ENCODE data around the gene KCNH1.

The KCNH1 gene

GRCh38 chr1:210792250-210793102 lies 341.5 kb downstream of the KCNH1 start:
- no peak for DNase-seq

DNA sequence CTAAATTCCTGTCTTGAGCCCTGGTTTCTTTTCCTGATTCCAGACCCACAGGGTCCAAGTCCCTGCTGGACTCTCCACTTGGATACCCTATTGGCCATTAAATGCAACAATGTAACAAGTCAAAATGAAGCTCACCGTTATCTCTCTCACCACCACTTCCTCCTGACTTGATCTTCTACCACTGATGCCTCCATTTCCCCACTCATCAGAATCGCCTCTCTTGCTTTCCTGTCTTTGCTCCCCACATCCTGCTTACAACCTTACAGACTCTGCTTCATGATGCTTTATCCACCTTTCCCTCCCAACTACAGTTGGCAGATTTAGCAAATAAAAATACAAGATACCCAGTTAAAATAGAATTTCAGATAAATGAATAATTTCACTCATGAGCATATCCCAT lies 343.8 kb downstream of the KCNH1 start:
- DNase-seq = no peak

DNA sequence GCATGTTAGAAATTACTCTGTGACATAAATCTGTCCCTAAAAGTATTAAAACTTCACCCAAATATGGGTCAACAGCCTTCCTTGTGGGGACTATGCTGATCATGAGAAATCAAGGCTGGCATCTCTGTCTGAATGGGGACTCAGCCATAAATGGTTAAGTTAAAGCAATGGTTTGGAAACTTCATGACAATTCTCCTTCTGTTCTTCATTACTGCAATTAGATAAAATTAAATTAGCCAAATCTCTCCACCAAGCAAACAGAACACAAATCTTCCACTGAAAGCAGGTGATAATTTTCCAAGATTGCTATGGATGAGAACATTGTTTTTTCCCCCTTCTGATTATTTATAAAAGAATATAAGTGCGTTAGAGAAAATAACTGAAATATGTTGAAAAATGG lies 346.1 kb downstream of the KCNH1 start:
- DNase-seq = no peak

DNA sequence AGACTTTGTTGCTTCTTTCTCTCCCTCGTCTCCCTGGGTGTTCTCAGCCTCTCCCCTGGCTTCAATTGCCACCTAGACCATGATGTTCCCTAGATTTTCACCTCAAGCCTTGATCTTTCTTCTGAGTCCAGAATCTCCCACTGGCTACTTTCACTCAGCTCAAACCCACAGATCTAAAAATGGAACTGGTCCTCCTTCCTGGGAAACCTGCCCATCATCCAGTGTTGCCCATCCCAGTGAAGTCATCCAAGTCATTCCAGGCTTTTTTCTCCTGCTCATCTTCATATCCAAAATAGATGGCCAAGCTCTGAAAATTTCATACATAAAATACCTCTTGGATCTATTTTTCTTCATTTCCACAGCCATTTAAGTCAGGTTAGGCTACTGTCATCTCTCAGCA lies 347.4 kb downstream of the KCNH1 start:
- no peak for DNase-seq

DNA sequence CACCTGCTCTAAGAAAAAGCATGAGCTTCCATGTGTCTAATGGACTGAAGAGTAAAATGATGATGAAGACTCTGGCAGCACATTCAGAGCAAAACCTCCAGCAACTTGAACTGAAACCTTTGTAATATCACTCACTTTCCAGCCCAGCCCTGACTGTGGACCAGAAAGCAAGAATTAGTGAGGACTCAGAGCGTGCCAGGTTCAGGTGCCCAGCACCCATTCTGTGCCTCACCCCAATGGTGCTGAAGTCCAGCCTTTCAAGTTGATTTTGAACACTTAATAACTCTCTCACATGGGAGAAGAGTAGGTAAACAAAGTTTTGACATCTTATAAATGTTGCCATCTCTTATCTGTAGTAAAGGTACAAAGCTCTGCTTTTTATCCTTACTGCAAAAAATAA lies 350.0 kb downstream of the KCNH1 start:
- DNase-seq = no peak

GRCh38 chr1:210781652-210782051 lies 352.3 kb downstream of the KCNH1 start:
- DNase-seq = no peak

- no peak for DNase-seq
Observed at GRCh38 chr1:210779269-210779668, 354.7 kb downstream of the KCNH1 start.

DNA sequence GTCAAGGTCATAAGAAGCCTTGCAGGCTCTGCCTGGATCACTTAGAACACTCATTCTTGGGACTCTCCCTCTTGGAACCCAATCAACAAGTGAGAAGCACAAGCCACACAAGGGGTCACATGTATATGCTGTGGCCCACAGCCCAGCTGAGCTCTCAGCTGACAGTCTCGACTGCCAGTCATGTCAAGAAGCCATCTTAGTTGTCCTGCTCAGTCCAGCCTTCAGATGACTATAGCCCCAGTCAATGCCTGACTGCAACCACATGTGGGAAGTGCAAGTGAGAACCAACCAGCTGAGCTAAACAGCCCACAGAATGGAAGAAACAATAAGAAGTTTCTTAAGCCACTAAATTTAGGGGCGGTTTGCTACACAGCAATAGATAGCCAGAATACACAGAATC lies 356.0 kb downstream of the KCNH1 start:
- no peak for DNase-seq

GRCh38 chr1:210776712-210777111 lies 357.2 kb downstream of the KCNH1 start:
- no peak for DNase-seq

DNA sequence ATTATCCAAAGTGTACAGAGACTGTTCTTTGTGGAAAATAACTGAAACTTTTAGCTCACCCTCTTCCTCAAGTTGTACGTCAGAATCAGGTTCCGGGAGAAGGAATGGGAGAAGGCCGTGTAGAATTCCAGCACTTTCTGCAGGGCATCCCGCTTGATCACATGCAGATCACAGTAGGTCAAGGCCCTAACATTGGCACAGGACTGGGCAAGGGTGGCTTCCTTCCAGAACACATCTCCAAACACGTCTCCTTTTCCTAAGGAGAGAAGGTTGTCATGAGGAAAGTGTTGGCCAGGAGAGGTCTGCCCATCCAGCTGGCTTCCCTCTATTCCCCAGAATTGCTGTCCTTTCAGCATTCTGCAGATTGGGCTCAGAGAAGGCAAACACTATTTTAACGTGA lies 358.7 kb downstream of the KCNH1 start:
- DNase-seq = no peak

- no peak for DNase-seq
Observed at GRCh38 chr1:210773450-210773849, 360.5 kb downstream of the KCNH1 start.

DNA sequence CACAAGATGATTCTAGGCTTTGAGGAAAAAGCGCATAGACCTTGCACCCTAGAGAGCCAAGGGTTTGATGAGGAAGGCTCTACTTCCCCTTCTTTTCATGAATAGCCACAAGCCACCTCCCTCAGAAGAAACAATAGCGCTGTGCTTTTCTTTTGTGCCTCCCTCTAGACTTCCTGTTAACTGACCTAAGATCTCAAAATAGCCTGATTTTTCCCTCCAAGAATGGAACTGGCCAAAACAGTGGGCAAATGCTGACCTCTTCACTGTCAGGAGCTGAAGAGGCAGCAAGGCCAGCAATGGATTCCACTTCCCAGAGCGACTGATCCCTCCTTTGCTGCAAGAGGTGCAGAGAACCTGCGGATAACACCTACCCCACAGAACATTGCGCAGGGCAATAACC lies 362.8 kb downstream of the KCNH1 start:
- DNase-seq = no peak

DNA sequence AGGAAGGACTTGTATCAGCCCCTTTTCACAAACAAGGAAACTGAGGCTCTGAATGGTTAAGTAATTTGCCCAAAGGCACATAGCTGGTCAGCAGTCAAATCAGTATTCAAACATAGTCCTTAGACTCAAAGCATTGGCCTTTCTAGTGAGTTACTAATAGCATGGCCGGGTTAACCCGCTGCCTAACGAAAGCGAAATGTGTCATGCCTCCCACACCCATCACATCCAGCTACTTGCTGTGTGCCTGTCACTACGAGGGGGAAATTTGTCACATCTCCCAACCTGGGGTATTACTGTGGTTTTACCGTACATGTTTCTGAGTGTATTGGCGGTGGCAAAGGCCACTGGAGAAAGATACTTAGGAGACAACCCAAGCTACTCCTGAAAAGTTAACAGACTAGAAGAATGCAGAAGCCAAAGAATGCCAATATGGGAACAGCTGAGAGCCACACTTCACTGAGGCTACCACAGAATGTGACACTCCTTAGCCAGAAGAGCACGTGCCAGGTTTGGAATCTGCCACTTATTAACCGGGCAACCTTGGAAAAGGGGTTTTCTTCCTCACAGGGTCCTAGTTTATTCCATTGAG lies 363.5 kb downstream of the KCNH1 start:
- DNase-seq = no peak

- peak in 1 of 2 experiments; percentile 32 for DNase-seq
Observed at GRCh38 chr1:210769473-210769872, 364.5 kb downstream of the KCNH1 start.

- DNase-seq = no peak
Observed at GRCh38 chr1:210764536-210764935, 369.4 kb downstream of the KCNH1 start.

GRCh38 chr1:210758761-210759160 lies 375.2 kb downstream of the KCNH1 start:
- no peak for DNase-seq

GRCh38 chr1:210758261-210758660 lies 375.7 kb downstream of the KCNH1 start:
- DNase-seq = no peak

- no peak for DNase-seq
Observed at GRCh38 chr1:210757677-210758076, 376.3 kb downstream of the KCNH1 start.

DNA sequence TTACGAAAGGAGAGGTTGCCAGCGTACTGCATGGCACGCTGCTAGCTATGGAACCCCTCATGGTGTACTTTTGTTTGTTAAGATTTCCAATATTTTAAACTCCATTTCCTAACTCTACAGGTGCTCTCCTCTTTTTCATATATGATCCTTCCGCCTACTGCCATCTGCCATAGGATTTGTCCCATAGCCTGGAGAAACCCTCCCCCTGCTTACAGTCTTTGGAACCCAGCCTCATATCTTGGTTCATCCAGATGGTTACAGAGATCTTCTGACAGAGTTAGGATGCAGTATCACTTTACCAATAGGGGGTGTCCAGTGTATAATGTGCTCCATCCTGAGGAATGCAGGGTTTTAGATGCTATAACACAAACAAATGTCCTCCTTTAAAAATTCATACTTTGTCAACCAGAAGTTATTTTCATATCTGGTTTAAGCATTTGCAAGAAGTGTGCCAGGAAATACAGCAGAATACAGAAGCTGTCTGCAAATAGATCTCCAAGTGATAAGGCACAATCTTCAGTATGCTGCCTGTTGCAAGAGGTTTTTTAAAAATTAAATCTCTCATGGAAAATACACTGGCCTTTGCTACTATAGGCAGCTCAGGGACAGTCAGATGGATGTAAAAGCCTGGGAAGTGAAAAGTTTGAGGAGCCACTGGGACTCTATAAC lies 377.8 kb downstream of the KCNH1 start:
- no peak for DNase-seq

DNA sequence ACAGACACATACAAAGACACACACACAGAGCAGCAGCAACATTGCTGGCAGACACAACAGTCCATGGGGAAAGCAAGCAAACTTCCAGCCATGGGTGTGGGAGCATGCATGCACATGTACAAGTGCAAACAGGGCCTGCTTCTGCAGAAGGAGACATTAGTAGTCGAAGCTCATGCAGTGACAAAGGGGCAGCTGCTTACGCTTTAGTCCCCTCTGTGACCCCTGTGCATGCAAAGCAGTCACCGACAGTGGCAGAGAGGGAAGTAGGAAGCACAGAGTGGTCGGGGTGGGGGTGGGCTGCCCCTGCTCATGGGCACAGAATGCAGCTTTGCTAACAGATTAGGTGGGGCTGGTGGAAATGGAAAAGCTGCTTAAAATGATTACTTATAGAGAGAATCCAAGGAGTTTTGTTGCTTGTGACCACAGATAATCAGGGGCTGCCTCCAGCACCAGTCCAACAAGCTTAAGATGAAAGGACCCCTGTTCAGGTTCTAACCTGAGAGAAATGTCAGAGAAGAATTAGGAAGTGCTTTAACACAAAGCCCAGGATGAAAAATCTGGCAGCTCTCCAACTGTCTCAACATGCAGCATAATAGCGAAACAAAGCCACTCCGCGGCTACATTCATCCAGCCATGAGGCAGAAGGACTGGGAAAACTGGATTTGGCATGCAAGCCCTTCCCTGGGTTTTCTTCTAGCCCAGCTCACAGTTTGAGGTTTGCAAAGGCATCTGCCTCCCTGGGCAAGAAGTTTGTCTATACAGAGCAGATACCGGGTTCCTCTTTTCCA lies 378.9 kb downstream of the KCNH1 start:
- DNase-seq = peak in 1 of 2 experiments; percentile 20

DNA sequence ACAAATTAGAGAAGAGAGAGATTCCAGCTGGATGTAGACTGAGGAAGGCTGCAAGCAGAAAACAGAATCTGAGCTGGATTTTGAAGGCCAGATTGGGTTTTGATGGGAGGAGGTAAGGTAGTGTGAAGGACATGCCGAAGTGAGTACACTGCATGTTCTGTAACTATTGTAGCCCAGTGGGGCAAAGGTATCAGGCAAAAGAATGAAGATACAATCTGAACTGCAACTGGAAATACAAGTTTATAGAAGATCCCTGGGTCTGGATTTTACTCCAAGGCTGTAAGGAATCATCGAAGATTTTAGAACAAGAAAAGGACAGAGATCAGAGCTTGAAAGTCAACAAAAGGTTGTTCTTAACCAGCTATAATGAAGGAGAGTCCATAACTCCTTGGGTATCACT lies 382.0 kb downstream of the KCNH1 start:
- no peak for DNase-seq

GRCh38 chr1:210750468-210750867 lies 383.5 kb downstream of the KCNH1 start:
- no peak for DNase-seq

DNA sequence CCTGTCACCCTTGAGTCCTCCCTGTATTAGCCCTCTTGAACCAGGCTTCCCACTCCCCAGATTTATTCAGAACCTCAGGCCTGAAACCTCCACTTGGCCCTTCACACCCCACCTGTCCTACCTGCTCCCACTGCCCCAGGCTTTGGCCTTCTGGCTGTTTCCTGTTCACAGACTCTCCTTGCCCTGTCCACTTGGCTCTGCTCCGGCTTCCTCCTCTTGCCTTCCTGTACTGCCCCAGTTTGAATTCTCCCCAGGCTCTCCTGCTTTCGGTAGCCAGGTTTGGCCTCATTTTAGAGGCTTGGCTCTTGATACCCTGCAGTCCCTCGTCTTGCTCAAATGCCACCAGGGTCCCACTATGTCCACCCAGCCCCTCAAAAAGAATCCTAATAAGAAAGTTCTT lies 385.2 kb downstream of the KCNH1 start:
- no peak for DNase-seq

All from NCI-H1930 (cell line).